NT2/D1 (cell line): ENCODE measurements around the gene PLS3.
"Not testable (repeated sequence)": the region's sequence is repeated elsewhere in the genome, so short reads cannot be mapped to it uniquely, and the experiment has no call there.

Source experiments
- DNase-seq: peaks from one replicate; pipeline ENCODE4 v3.0.0-alpha.2; 2011; ENCODE audit warnings: low read depth, low spot score
- H3K27me3 ChIP-seq: 2 replicates; pipeline ENCODE4 v1.6.0; 2011; ENCODE audit warnings: mild to moderate bottlenecking; ENCODE audit not compliant: insufficient read length, insufficient read depth
- H3K36me3 ChIP-seq: 2 replicates; pipeline ENCODE4 v1.6.1; 2011; ENCODE audit warnings: mild to moderate bottlenecking, low read length, mixed read lengths; ENCODE audit not compliant: insufficient read depth, insufficient read length
- H3K4me1 ChIP-seq: 2 replicates; pipeline ENCODE4 v1.5.1; 2011; ENCODE audit not compliant: insufficient read depth, insufficient read length
- H3K4me3 ChIP-seq: 2 replicates; pipeline ENCODE4 v1.5.1; 2011; ENCODE audit warnings: low read depth; ENCODE audit not compliant: insufficient read length
- H3K9ac ChIP-seq: 2 replicates; pipeline ENCODE4 v1.6.0; 2011; ENCODE audit warnings: low read depth; ENCODE audit not compliant: insufficient read length
- H3K9me3 ChIP-seq: 2 replicates; pipeline ENCODE4 v1.5.1; 2011; ENCODE audit warnings: mild to moderate bottlenecking, low read length; ENCODE audit not compliant: insufficient read depth
- SUZ12 ChIP-seq: IDR thresholded peaks from 2 replicates; pipeline ENCODE4 v1.6.1; 2011; ENCODE audit not compliant: insufficient read length, insufficient read depth; ENCODE audit errors: extremely low read depth
- YY1 ChIP-seq: IDR thresholded peaks from 2 replicates; pipeline ENCODE4 v1.6.1; 2011; ENCODE audit not compliant: insufficient read length, insufficient read depth
- ZNF274 ChIP-seq: IDR thresholded peaks from 2 replicates; pipeline ENCODE4 v1.6.1; 2011; ENCODE audit warnings: mild to moderate bottlenecking, low read depth, low read length

The PLS3 gene

GRCh38 chrX:115616943-115617563 lies 56.1 kb downstream of the PLS3 start:
- H3K4me3 ChIP-seq, result no peak overlapping the region
- no peak overlapping the region for H3K9ac ChIP-seq
- no peaks in the 10 kb centered on the region for H3K9me3 ChIP-seq
- peaks cover 2% of the 10 kb centered on the region for H3K4me1 ChIP-seq
- peak; percentile 56 for DNase-seq
- TF ChIP-seq SUZ12 (no peak), YY1 (no peak), ZNF274 (no peak)
- H3K36me3 ChIP-seq, result peaks cover 11% of the 10 kb centered on the region
- no peaks in the 10 kb centered on the region for H3K27me3 ChIP-seq

GRCh38 chrX:115622534-115622933 lies 61.6 kb downstream of the PLS3 start:
- Histone ChIP-seq H3K9me3 (no peaks in the 10 kb centered on the region), H3K4me1 (no peaks in the 10 kb centered on the region), H3K9ac (no peak overlapping the region), H3K4me3 (no peak overlapping the region), H3K27me3 (no peaks in the 10 kb centered on the region), H3K36me3 (peaks cover 24% of the 10 kb centered on the region)
- TF ChIP-seq ZNF274, result no peak
- TF ChIP-seq SUZ12, result no peak
- no peak for TF ChIP-seq YY1
- DNase-seq, result no peak

GRCh38 chrX:115624916-115625315 lies 63.9 kb downstream of the PLS3 start:
- Histone ChIP-seq H3K4me3 (no peak overlapping the region), H3K4me1 (no peaks in the 10 kb centered on the region), H3K36me3 (peaks cover 32% of the 10 kb centered on the region), H3K27me3 (no peaks in the 10 kb centered on the region), H3K9me3 (no peaks in the 10 kb centered on the region), H3K9ac (no peak overlapping the region)
- TF ChIP-seq ZNF274 (no peak), YY1 (no peak), SUZ12 (no peak)
- no peak for DNase-seq

GRCh38 chrX:115625572-115626301 lies 64.8 kb downstream of the PLS3 start:
- Histone ChIP-seq H3K9ac (no peak overlapping the region), H3K36me3 (peaks cover 37% of the 10 kb centered on the region), H3K27me3 (no peaks in the 10 kb centered on the region), H3K4me1 (no peaks in the 10 kb centered on the region), H3K4me3 (no peak overlapping the region), H3K9me3 (no peaks in the 10 kb centered on the region)
- TF ChIP-seq SUZ12 (no peak), ZNF274 (no peak), YY1 (no peak)
- no peak for DNase-seq

- DNase-seq, result no peak
- Histone ChIP-seq H3K36me3 (peaks cover 46% of the 10 kb centered on the region), H3K27me3 (no peaks in the 10 kb centered on the region), H3K9me3 (no peaks in the 10 kb centered on the region), H3K4me3 (no peak overlapping the region), H3K9ac (no peak overlapping the region), H3K4me1 (no peaks in the 10 kb centered on the region)
- TF ChIP-seq ZNF274, result no peak
- no peak for TF ChIP-seq SUZ12
- TF ChIP-seq YY1, result no peak
These were observed 69.2 kb downstream of the PLS3 start for GRCh38 chrX:115630204-115630603.

GRCh38 chrX:115632455-115632854 lies 71.5 kb downstream of the PLS3 start:
- Histone ChIP-seq H3K9me3 (no peaks in the 10 kb centered on the region), H3K27me3 (no peaks in the 10 kb centered on the region), H3K9ac (no peak overlapping the region), H3K4me3 (no peak overlapping the region), H3K4me1 (no peaks in the 10 kb centered on the region), H3K36me3 (peaks cover 59% of the 10 kb centered on the region)
- TF ChIP-seq SUZ12 (no peak), YY1 (no peak), ZNF274 (no peak)
- DNase-seq, result no peak

GRCh38 chrX:115633397-115633796 lies 72.4 kb downstream of the PLS3 start:
- not testable (repeated sequence) for H3K9me3 ChIP-seq, H3K4me3 ChIP-seq, H3K9ac ChIP-seq, H3K4me1 ChIP-seq, H3K27me3 ChIP-seq, DNase-seq
- peaks cover 60% of the 10 kb centered on the region for H3K36me3 ChIP-seq
